Naive thymus-derived CD4-positive, alpha-beta T cell (primary cell): Measurements from ENCODE around the gene LGALS8. TPM values are rescaled to one million over a fixed set of nuclear protein-coding genes. Genes with fewer than 3 reads are reported as not detected.
A peak's percentile ranks its signal among the peaks of the same experiment; 100 is the strongest.

Experiments
- ATAC-seq: fragments of 150-1000 bp; cut with Tn5 transposase; 2 replicates; pipeline ENCODE4 v1.10.0; 2021; ENCODE audit warnings: mild to moderate bottlenecking, moderate library complexity
- CTCF ChIA-PET: fragments of 350-600 bp; sonication (Branson Sonifier 250); formaldehyde crosslinking; loops from one replicate; lab custom pipeline; 2021; ENCODE audit warnings: antibody characterized with exemption; lab: Charles Lee
- POLR2A ChIA-PET: fragments of 350-600 bp; sonication (Branson Sonifier 250); formaldehyde crosslinking; loops from one replicate; lab custom pipeline; 2021; ENCODE audit warnings: antibody characterized with exemption, inconsistent platforms; lab: Charles Lee
- DNase-seq, 9 donors: peaks; one replicate each; pipeline versions ENCODE4 v3.0.0 to v3.0.0-alpha.2; 2020 to 2022; ENCODE audit warnings: mixed read lengths in 1 of 9
- H3K27ac ChIP-seq: one replicate; pipeline ENCODE4 v1.7.0; 2013; ENCODE audit warnings: mild to moderate bottlenecking, low read depth, low read length, moderate library complexity
- H3K27me3 ChIP-seq, 2 donors: one replicate each; pipeline ENCODE4 v1.7.0; 2013; ENCODE audit warnings: low read length in 2 of 2, mild to moderate bottlenecking in 2 of 2, moderate library complexity in 2 of 2; ENCODE audit not compliant: control insufficient read depth in 2 of 2, insufficient read depth in 2 of 2
- H3K36me3 ChIP-seq, 3 experiments: 1 replicate in 2 of 3; 2 replicates in 1 of 3; pipeline ENCODE4 v1.7.0; 2013; ENCODE audit warnings: low read length in 3 of 3, mild to moderate bottlenecking in 3 of 3, moderate library complexity in 1 of 3; ENCODE audit not compliant: insufficient read depth in 3 of 3, control insufficient read depth in 2 of 3
- H3K4me1 ChIP-seq, 2 donors: one replicate each; pipeline ENCODE4 v1.7.0; 2013; ENCODE audit warnings: low read length in 2 of 2, mild to moderate bottlenecking in 2 of 2, moderate library complexity in 1 of 2; ENCODE audit not compliant: control insufficient read depth in 2 of 2, insufficient read depth in 2 of 2
- H3K4me3 ChIP-seq: 2 replicates; pipeline ENCODE4 v1.7.0; 2013; ENCODE audit warnings: mild to moderate bottlenecking, low read length
- H3K9me3 ChIP-seq, 3 experiments: 1 replicate in 2 of 3; 2 replicates in 1 of 3; pipeline ENCODE4 v1.7.0; 2013; ENCODE audit warnings: low read length in 3 of 3; ENCODE audit not compliant: control insufficient read depth in 2 of 3
- H3K27ac Mint-ChIP-seq, 9 donors: one replicate each; pipeline ENCODE4 v1.8.0; 2020 to 2022; ENCODE audit warnings: mixed read lengths in 9 of 9, mild to moderate bottlenecking in 8 of 9, moderate library complexity in 5 of 9, inconsistent platforms in 2 of 9
- H3K27me3 Mint-ChIP-seq, 5 donors: one replicate each; pipeline ENCODE4 v1.8.0; 2021 to 2022; ENCODE audit warnings: mixed read lengths in 5 of 5, mild to moderate bottlenecking in 1 of 5
- H3K36me3 Mint-ChIP-seq, 5 donors: one replicate each; pipeline ENCODE4 v1.8.0; 2020 to 2022; ENCODE audit warnings: mixed read lengths in 5 of 5, mild to moderate bottlenecking in 3 of 5, inconsistent platforms in 1 of 5
- H3K4me1 Mint-ChIP-seq, 7 donors: one replicate each; pipeline ENCODE4 v1.8.0; 2020 to 2022; ENCODE audit warnings: mixed read lengths in 7 of 7, mild to moderate bottlenecking in 3 of 7, inconsistent platforms in 1 of 7
- H3K4me3 Mint-ChIP-seq, 10 donors: one replicate each; pipeline ENCODE4 v1.8.0; 2020 to 2022; ENCODE audit warnings: mild to moderate bottlenecking in 10 of 10, mixed read lengths in 10 of 10, moderate library complexity in 6 of 10, inconsistent platforms in 2 of 10
- H3K9me3 Mint-ChIP-seq, 11 donors: one replicate each; pipeline ENCODE4 v1.8.0; 2020 to 2022; ENCODE audit warnings: mixed read lengths in 11 of 11, mild to moderate bottlenecking in 4 of 11, inconsistent platforms in 1 of 11, moderate library complexity in 1 of 11
- intact Hi-C, 2 donors: fragments of 100-400 bp; cut with micrococcal nuclease; formaldehyde crosslinking; loops; one replicate each; pipeline ENCODE4 v1.15.1; 2023
- polyA plus RNA-seq, 2 donors: library from polyadenylated mRNA; unstranded; fragments of 300-500 nt; fragmentation: Illumina TruSeq; gene quantifications; one replicate each; pipeline ENCODE4 v1.2.3, GENCODE V29; 2021
- total RNA-seq, 6 experiments: library from RNA in 5 of 6; stranded (reverse) in 5 of 6; gene quantifications; 1 replicate in 5 of 6; 2 replicates in 1 of 6; pipeline ENCODE4 v1.2.3 and lab custom pipeline; 2021 to 2026

LGALS8 gene
- total and polyA plus RNA-seq, 7 experiments from 2014 or later, result 41.3 to 143 (median 125) TPM

GRCh38 chr1:236590553-236591150 lies 66.9 kb downstream of the LGALS8 start:
- Mint-ChIP-seq H3K27ac (no peak overlapping the region), H3K36me3 (peaks cover 5 to 55% (median 32%) of the 10 kb centered on the region in 5 donors), H3K4me3 (no peak overlapping the region), H3K9me3 (no peaks in the 10 kb centered on the region), H3K27me3 (no peaks in the 10 kb centered on the region), H3K4me1 (peaks cover 0 to 12% (median 0%) of the 10 kb centered on the region in 7 donors)
- Histone ChIP-seq H3K9me3 (no peaks in the 10 kb centered on the region), H3K4me1 (no peaks in the 10 kb centered on the region), H3K27ac (no peak overlapping the region), H3K36me3 (peaks cover 10 to 71% (median 38%) of the 10 kb centered on the region in 3 experiments), H3K27me3 (no peaks in the 10 kb centered on the region), H3K4me3 (no peak overlapping the region)
- intact Hi-C loops, result no loop called here
- ChIA-PET CTCF (no interaction called here), POLR2A (no interaction called here)
- no peak for DNase-seq
- ATAC-seq, result no peak

- H3K4me3 Mint-ChIP-seq, result peak overlapping the region in 6 of 10 donors; percentile 50 to 98 (median 94)
- no peak overlapping the region for H3K4me3 ChIP-seq
- ChIA-PET CTCF (no interaction called here), POLR2A (no interaction called here)
- peak overlapping the region in 1 of 9 donors; percentile 95 for H3K27ac Mint-ChIP-seq
- no peaks in the 10 kb centered on the region for H3K9me3 Mint-ChIP-seq
- DNase-seq (no peak), ATAC-seq (no peak)
- H3K36me3 Mint-ChIP-seq, result peaks cover 0 to 23% (median 7%) of the 10 kb centered on the region in 5 donors
- H3K9me3 ChIP-seq, result no peaks in the 10 kb centered on the region
- H3K27me3 Mint-ChIP-seq, result peaks cover 0 to 5% (median 0%) of the 10 kb centered on the region in 5 donors
- H3K27ac ChIP-seq, result no peak overlapping the region
- peaks cover 13 to 14% of the 10 kb centered on the region in 2 donors for H3K4me1 ChIP-seq
- peaks cover 20 to 49% (median 32%) of the 10 kb centered on the region in 7 donors for H3K4me1 Mint-ChIP-seq
- H3K27me3 ChIP-seq, result no peaks in the 10 kb centered on the region
- peaks cover 9 to 35% (median 16%) of the 10 kb centered on the region in 3 experiments for H3K36me3 ChIP-seq
- intact Hi-C loops, result loop anchor here (5.0 to 10.0 kb wide), 6 partner anchors 85 to 1097 kb away; partner anchors contain the start of genes ACTN2 (in 1 of the 2), B3GALNT2 (in 1 of the 2), GPR137B (in 1 of the 2) and LYST (in 1 of the 2)
These were observed 78.4 kb downstream of the LGALS8 start for GRCh38 chr1:236602171-236602570.

Other genes starting within 250 kb of the LGALS8 start
- gene ERO1B, start 242.0 kb upstream of the LGALS8 start, total RNA-seq, result 10 to 100 TPM in 4 of 5 experiments, 1 to 10 TPM in 1; 5.0 to 26.8 (median 16.0) TPM
- 1 to 10 TPM; 1.9 to 3.3 TPM for gene ERO1B, start 242.0 kb upstream of the LGALS8 start, polyA plus RNA-seq
- 1 to 10 TPM in 2 of 5 experiments, under 1 TPM in 3; 0.38 to 6.6 (median 0.73) TPM for gene EDARADD, start 129.7 kb upstream of the LGALS8 start, total RNA-seq
- not detected for gene EDARADD, start 129.7 kb upstream of the LGALS8 start, polyA plus RNA-seq
- gene HEATR1, start 80.5 kb downstream of the LGALS8 start, total RNA-seq, result 10 to 100 TPM; 29.3 to 58.7 (median 45.8) TPM
- 10 to 100 TPM; 14.2 to 14.6 TPM for gene HEATR1, start 80.5 kb downstream of the LGALS8 start, polyA plus RNA-seq
- not detected for gene ACTN2, start 162.5 kb downstream of the LGALS8 start, total RNA-seq
- not detected for gene ACTN2, start 162.5 kb downstream of the LGALS8 start, polyA plus RNA-seq